K562 treated with DMSO at 1 percent for 4 hours (cell line): Measurements from ENCODE around the gene GSTA2. TPM values are rescaled to one million over a fixed set of nuclear protein-coding genes. Genes with fewer than 3 reads are reported as not detected.

Source experiments
- total RNA-seq: library from RNA; unstranded; fragments of 300-600 nt; gene quantifications from 2 replicates; pipeline ENCODE4 v1.2.3, GENCODE V29; 2022; ENCODE audit not compliant: insufficient read depth

The GSTA2 gene
- total RNA-seq, result not detected in 2 replicates

GRCh38 chr6:52763322-52763916 is at the start of gene GSTA2:
GSTA2 (minus strand) TSS chr6:52763475; CDS start chr6:52757947, 5,528 bp downstream.

GRCh38 chr6:52803668-52804255 is 40.5 kb upstream of the GSTA2 start, which contains the start of gene GSTA1:
GSTA1 (minus strand) TSS chr6:52803816; CDS start chr6:52799267, 4,549 bp downstream.

Other genes with a start within 250 kb of the GSTA2 start
- 10.3 and 12.5 TPM in 2 replicates for gene TRAM2, start 186.4 kb downstream of the GSTA2 start, total RNA-seq
- gene TMEM14A, start 92.4 kb downstream of the GSTA2 start, total RNA-seq, result 7.3 and 7.6 TPM in 2 replicates
- gene GSTA1, start 40.3 kb upstream of the GSTA2 start, total RNA-seq, result not detected in 2 replicates
- not detected in 2 replicates for gene GSTA5, start 77.3 kb upstream of the GSTA2 start, total RNA-seq
- not detected in 2 replicates for gene GSTA3, start 146.2 kb upstream of the GSTA2 start, total RNA-seq
- gene GSTA4, start 231.8 kb upstream of the GSTA2 start, total RNA-seq, result 0.71 TPM in 1 of 2 replicates, not detected in the other